WTC11 (cell line): ENCODE data around the gene COL25A1. TPM values are rescaled to one million over a fixed set of nuclear protein-coding genes. Genes with fewer than 3 reads are reported as not detected.

ENCODE experiments used
- ATAC-seq: fragments of 200-7000 bp; cut with Tn5 transposase; 2 replicates; pipeline ENCODE4 v1.10.0; 2021; ENCODE audit warnings: mild to moderate bottlenecking, moderate library complexity
- CTCF ChIA-PET: fragments of 300-600 bp; sonication (Branson Sonifier 250); formaldehyde crosslinking; loops from one replicate; lab custom pipeline; 2021; ENCODE audit warnings: antibody characterized with exemption; lab: Charles Lee
- POLR2A ChIA-PET: fragments of 350-600 bp; sonication (Branson Sonifier 250); formaldehyde crosslinking; loops from one replicate; lab custom pipeline; 2021; ENCODE audit warnings: antibody characterized with exemption; lab: Charles Lee
- DNase-seq: peaks from one replicate; pipeline ENCODE4 v3.0.0; 2021; ENCODE audit warnings: low spot score
- H3K27ac Mint-ChIP-seq: 2 replicates; pipeline ENCODE4 v1.8.0; 2021; ENCODE audit warnings: mixed read lengths
- H3K27me3 Mint-ChIP-seq: 2 replicates; pipeline ENCODE4 v1.8.0; 2021; ENCODE audit warnings: low read depth, mild to moderate bottlenecking, moderate library complexity, mixed read lengths
- H3K36me3 Mint-ChIP-seq: 2 replicates; pipeline ENCODE4 v1.8.0; 2021; ENCODE audit warnings: mixed read lengths
- H3K4me1 Mint-ChIP-seq: 2 replicates; pipeline ENCODE4 v1.8.0; 2022; ENCODE audit warnings: mixed read lengths
- H3K4me3 Mint-ChIP-seq: 2 replicates; pipeline ENCODE4 v1.8.0; 2021; ENCODE audit warnings: mild to moderate bottlenecking, moderate library complexity, mixed read lengths
- H3K9me3 Mint-ChIP-seq: 2 replicates; pipeline ENCODE4 v1.8.0; 2021; ENCODE audit warnings: mixed read lengths
- ARID4B ChIP-seq: sonication (generic); formaldehyde crosslinking; IDR thresholded peaks from 2 replicates; pipeline ENCODE4 v1.8.0; 2023; ENCODE audit warnings: missing genetic modification reagents, mild to moderate bottlenecking, borderline replicate concordance
- CBFB ChIP-seq: sonication (generic); formaldehyde crosslinking; IDR thresholded peaks from 2 replicates; pipeline ENCODE4 v1.8.1; 2022; ENCODE audit warnings: mild to moderate bottlenecking, low read depth, missing genetic modification reagents
- CREM ChIP-seq: sonication (generic); formaldehyde crosslinking; IDR thresholded peaks from 2 replicates; pipeline ENCODE4 v1.8.1; 2022; ENCODE audit warnings: mild to moderate bottlenecking, missing genetic modification reagents, moderate library complexity
- E2F4 ChIP-seq: sonication (generic); formaldehyde crosslinking; IDR thresholded peaks from 2 replicates; pipeline ENCODE4 v1.8.1; 2022; ENCODE audit warnings: low read depth, mild to moderate bottlenecking, moderate library complexity, missing genetic modification reagents, borderline replicate concordance
- FOXK1 ChIP-seq: sonication (generic); formaldehyde crosslinking; IDR thresholded peaks from 2 replicates; pipeline ENCODE4 v1.8.0; 2022; ENCODE audit warnings: mild to moderate bottlenecking, moderate library complexity, missing genetic modification reagents
- GRHL2 ChIP-seq: fragments of 250-450 bp; sonication (Bioruptor Pico); IDR thresholded peaks from 2 replicates; pipeline ENCODE4 v1.8.0; 2022; ENCODE audit warnings: mild to moderate bottlenecking, moderate library complexity; ENCODE audit not compliant: insufficient replicate concordance, severe bottlenecking
- HMGXB4 ChIP-seq: sonication (generic); formaldehyde crosslinking; IDR thresholded peaks from 2 replicates; pipeline ENCODE4 v1.8.1; 2023; ENCODE audit warnings: mild to moderate bottlenecking, moderate library complexity, missing genetic modification reagents
- KAT7 ChIP-seq: sonication (generic); formaldehyde crosslinking; IDR thresholded peaks from 2 replicates; pipeline ENCODE4 v1.8.1; 2023; ENCODE audit warnings: missing genetic modification reagents, mild to moderate bottlenecking, borderline replicate concordance
- MAX ChIP-seq: sonication (generic); formaldehyde crosslinking; IDR thresholded peaks from 2 replicates; pipeline ENCODE4 v1.8.0; 2022; ENCODE audit warnings: mild to moderate bottlenecking, missing genetic modification reagents
- NFATC4 ChIP-seq: fragments of 250-450 bp; sonication (Bioruptor Pico); IDR thresholded peaks from 2 replicates; pipeline ENCODE4 v1.9.0; 2021; ENCODE audit warnings: mild to moderate bottlenecking
- NFYB ChIP-seq: sonication (generic); formaldehyde crosslinking; conservative IDR thresholded peaks from 2 replicates; pipeline ENCODE4 v1.8.0; 2022; ENCODE audit warnings: low read depth, missing genetic modification reagents
- NR3C1 ChIP-seq: sonication (generic); formaldehyde crosslinking; conservative IDR thresholded peaks from 2 replicates; pipeline ENCODE4 v1.8.1; 2023; ENCODE audit warnings: low read depth, mild to moderate bottlenecking, missing genetic modification reagents
- PRRX2 ChIP-seq: fragments of 250-450 bp; sonication (Bioruptor Pico); IDR thresholded peaks from 2 replicates; pipeline ENCODE4 v1.8.0; 2021; ENCODE audit warnings: mild to moderate bottlenecking
- TCF7 ChIP-seq: sonication (generic); formaldehyde crosslinking; IDR thresholded peaks from 2 replicates; pipeline ENCODE4 v1.8.0; 2022; ENCODE audit warnings: mild to moderate bottlenecking, low read depth, missing genetic modification reagents, moderate library complexity
- USF2 ChIP-seq: sonication (generic); formaldehyde crosslinking; IDR thresholded peaks from 2 replicates; pipeline ENCODE4 v1.8.1; 2023; ENCODE audit warnings: mild to moderate bottlenecking, missing genetic modification reagents, moderate library complexity
- ZNF317 ChIP-seq: sonication (generic); formaldehyde crosslinking; IDR thresholded peaks from 2 replicates; pipeline ENCODE4 v1.8.1; 2023; ENCODE audit warnings: low read depth, mild to moderate bottlenecking, moderate library complexity, missing genetic modification reagents, borderline replicate concordance
- ZNF416 ChIP-seq: fragments of 250-450 bp; sonication (Bioruptor Pico); IDR thresholded peaks from 2 replicates; pipeline ENCODE4 v1.9.0; 2021; ENCODE audit warnings: mild to moderate bottlenecking, inconsistent platforms
- ZNF425 ChIP-seq: fragments of 250-450 bp; sonication (Bioruptor Pico); conservative IDR thresholded peaks from 2 replicates; pipeline ENCODE4 v1.9.0; 2021; ENCODE audit warnings: mild to moderate bottlenecking
- ZNF671 ChIP-seq: fragments of 250-450 bp; sonication (Bioruptor Pico); IDR thresholded peaks from 2 replicates; pipeline ENCODE4 v1.8.0; 2021; ENCODE audit warnings: mild to moderate bottlenecking
- ZSCAN18 ChIP-seq: fragments of 250-450 bp; sonication (Bioruptor Pico); IDR thresholded peaks from 2 replicates; pipeline ENCODE4 v2.1.2; 2022; ENCODE audit warnings: mild to moderate bottlenecking, moderate library complexity
- total RNA-seq: library from RNA; stranded (reverse); gene quantifications from 3 replicates; pipeline ENCODE4 v1.2.3, GENCODE V29; 2021

COL25A1 gene
- total RNA-seq, 1 experiment from 2014 or later, result 6.6 TPM

GRCh38 chr4:108893468-108893867 is 409.0 kb downstream of the COL25A1 start (continued):
- TF ChIP-seq PRRX2 (CRISPR knock-in tag) (no peak), MAX (CRISPR knock-in tag) (no peak), CREM (CRISPR knock-in tag) (no peak), NFATC4 (CRISPR knock-in tag) (no peak), ZNF416 (no peak), TCF7 (CRISPR knock-in tag) (no peak), ZNF425 (CRISPR knock-in tag) (no peak), NFYB (CRISPR knock-in tag) (no peak), E2F4 (CRISPR knock-in tag) (no peak), KAT7 (CRISPR knock-in tag) (no peak), ARID4B (CRISPR knock-in tag) (no peak)

GRCh38 chr4:108891896-108892590 is 410.4 kb downstream of the COL25A1 start:
- Mint-ChIP-seq H3K4me3 (no peak overlapping the region), H3K27ac (no peak overlapping the region), H3K9me3 (no peaks in the 10 kb centered on the region), H3K36me3 (no peaks in the 10 kb centered on the region), H3K4me1 (peaks cover 38% of the 10 kb centered on the region), H3K27me3 (no peaks in the 10 kb centered on the region)
- DNase-seq, result no peak
- POLR2A ChIA-PET, result no interaction called here
- CTCF ChIA-PET, result no interaction called here
- no peak for TF ChIP-seq ZNF671
- TF ChIP-seq NR3C1 (CRISPR knock-in tag), result no peak
- no peak for TF ChIP-seq CBFB (CRISPR knock-in tag)
- TF ChIP-seq MAX (CRISPR knock-in tag), result no peak
- TF ChIP-seq GRHL2, result no peak
- TF ChIP-seq ZSCAN18, result no peak
- no peak for TF ChIP-seq FOXK1 (CRISPR knock-in tag)
- no peak for TF ChIP-seq USF2 (CRISPR knock-in tag)
- TF ChIP-seq ZNF317 (CRISPR knock-in tag), result no peak
- no peak for TF ChIP-seq HMGXB4 (CRISPR knock-in tag)
- ATAC-seq, result no peak
